DMS53 treated with DMSO at 0.1 percent for 48 hours (cell line): ENCODE data around the gene ERP27.

Source experiments
- DNase-seq: peaks from one replicate; lab custom pipeline; 2025; ENCODE audit not compliant: unreplicated experiment; lab: John Stamatoyannopoulos, UW

The ERP27 gene

GRCh38 chr12:14871886-14872285, 66.5 kb downstream of the ERP27 start:
- DNase-seq: no peak

- DNase-seq: no peak
These were observed 67.1 kb downstream of the ERP27 start for GRCh38 chr12:14871247-14871646.

GRCh38 chr12:14868916-14869506, 69.3 kb downstream of the ERP27 start:
- DNase-seq: no peak
